ENCODE data around the gene ZBTB38.

Gene ZBTB38

DNA sequence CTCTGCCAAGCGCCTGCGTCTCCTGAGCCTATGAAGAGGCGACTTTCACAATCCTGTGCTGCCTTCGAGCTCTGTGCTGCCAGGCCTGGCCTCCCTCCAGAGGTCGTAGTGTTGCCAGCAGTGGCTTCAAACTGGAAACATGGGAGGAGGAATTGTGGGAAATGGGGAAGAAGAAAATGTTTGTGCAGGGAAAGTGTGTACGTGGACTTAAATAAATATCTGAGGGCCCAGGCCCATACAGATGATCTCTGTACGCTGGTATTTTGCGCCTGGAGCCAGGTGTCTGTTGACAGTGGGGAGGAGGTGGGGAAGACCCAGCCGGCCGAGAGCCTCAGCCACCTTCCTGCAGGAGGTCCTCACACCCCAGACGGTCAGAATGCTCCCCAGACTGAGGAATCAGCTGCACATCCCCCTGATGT lies 44.6 kb downstream of the ZBTB38 start:
- TF ChIP-seq, protein P1, sequence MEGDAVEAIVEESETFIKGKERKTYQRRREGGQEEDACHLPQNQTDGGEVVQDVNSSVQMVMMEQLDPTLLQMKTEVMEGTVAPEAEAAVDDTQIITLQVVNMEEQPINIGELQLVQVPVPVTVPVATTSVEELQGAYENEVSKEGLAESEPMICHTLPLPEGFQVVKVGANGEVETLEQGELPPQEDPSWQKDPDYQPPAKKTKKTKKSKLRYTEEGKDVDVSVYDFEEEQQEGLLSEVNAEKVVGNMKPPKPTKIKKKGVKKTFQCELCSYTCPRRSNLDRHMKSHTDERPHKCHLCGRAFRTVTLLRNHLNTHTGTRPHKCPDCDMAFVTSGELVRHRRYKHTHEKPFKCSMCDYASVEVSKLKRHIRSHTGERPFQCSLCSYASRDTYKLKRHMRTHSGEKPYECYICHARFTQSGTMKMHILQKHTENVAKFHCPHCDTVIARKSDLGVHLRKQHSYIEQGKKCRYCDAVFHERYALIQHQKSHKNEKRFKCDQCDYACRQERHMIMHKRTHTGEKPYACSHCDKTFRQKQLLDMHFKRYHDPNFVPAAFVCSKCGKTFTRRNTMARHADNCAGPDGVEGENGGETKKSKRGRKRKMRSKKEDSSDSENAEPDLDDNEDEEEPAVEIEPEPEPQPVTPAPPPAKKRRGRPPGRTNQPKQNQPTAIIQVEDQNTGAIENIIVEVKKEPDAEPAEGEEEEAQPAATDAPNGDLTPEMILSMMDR (IDR thresholded peaks at IDR 0.05; ENCODE audit: low read depth, low read length) = no peak
- Histone ChIP-seq H3K4me1 (peaks cover 15% of the 10 kb centered on the region), H3K4me3 (ENCODE audit: low read depth, low read length) (no peak overlapping the region), H3K36me3 (peaks cover 6% of the 10 kb centered on the region), H3K27me3 (no peaks in the 10 kb centered on the region), H3K9me3 (no peaks in the 10 kb centered on the region)
- DNase-seq = no peak

DNA sequence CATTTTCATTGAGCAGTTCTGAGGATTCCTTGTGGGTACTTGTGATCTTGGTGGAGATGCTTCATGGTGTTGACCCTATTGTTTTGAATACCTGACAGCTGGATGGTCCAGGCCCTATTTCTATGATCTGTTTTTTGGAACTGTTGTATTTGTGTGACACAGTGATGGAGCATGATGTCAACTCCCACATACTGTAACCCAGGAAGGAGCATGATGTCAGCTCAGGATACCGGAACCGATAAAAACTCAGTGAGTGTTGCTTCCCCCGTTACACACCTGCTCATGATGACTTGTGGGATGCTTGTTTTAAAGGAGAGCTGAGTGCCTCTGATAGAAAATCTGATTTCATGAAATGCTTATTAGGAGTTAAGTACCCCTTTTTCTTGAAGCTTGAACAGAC lies 45.1 kb downstream of the ZBTB38 start:
- TF ChIP-seq, protein P1 (IDR thresholded peaks at IDR 0.05; ENCODE audit: low read depth, low read length) = no peak
- Histone ChIP-seq H3K4me1 (peaks cover 15% of the 10 kb centered on the region), H3K9me3 (no peaks in the 10 kb centered on the region), H3K27me3 (no peaks in the 10 kb centered on the region), H3K4me3 (ENCODE audit: low read depth, low read length) (no peak overlapping the region), H3K36me3 (peaks cover 6% of the 10 kb centered on the region)
- no peak for DNase-seq

DNA sequence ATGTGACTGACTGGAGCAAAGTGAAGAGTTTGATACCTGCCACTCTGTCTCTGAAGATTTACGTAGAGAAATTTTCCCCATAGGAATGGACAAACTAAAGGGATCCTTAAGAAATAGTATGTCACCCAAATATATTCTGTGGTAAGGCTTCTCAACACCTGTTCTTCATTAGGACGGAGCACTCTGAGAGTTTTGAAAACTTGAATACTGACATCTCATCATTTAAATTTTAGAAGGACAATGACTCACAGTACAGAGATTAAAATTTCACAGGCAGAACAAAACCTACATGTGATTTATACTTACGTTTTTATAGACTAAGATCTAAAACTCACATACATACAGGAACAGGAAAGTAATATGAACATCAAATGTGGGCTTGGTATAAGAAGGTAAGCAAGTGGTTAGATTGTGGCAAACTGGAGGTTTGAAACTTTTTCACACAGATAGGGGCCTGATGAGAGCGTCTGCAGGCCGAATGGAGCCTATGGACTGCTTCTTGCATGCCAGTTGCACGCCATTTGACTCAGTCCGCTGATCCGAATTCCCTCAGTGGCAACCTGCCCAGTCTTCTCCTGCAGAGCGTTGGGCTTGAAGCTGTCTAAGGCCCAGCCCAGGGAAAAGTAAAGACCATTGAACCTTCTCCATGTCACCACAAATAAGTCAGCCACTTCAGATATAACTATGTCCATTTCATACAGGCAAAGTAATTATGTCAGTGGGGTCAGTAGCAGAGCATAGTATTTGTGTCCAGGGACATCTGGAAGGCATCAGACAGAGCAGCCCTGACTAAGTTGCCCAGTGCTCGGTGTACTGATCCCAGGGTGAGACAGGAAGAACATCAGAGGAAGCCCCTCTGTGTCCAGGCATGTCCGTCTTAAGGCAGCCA lies 45.7 kb downstream of the ZBTB38 start:
- H3K4me1 ChIP-seq = peaks cover 15% of the 10 kb centered on the region
- no peaks in the 10 kb centered on the region for H3K27me3 ChIP-seq
- H3K9me3 ChIP-seq = no peaks in the 10 kb centered on the region
- no peak overlapping the region for H3K4me3 ChIP-seq (ENCODE audit: low read depth, low read length)
- DNase-seq = no peak
- H3K36me3 ChIP-seq = peaks cover 6% of the 10 kb centered on the region
- TF ChIP-seq, protein P1 (IDR thresholded peaks at IDR 0.05; ENCODE audit: low read depth, low read length) = no peak

DNA sequence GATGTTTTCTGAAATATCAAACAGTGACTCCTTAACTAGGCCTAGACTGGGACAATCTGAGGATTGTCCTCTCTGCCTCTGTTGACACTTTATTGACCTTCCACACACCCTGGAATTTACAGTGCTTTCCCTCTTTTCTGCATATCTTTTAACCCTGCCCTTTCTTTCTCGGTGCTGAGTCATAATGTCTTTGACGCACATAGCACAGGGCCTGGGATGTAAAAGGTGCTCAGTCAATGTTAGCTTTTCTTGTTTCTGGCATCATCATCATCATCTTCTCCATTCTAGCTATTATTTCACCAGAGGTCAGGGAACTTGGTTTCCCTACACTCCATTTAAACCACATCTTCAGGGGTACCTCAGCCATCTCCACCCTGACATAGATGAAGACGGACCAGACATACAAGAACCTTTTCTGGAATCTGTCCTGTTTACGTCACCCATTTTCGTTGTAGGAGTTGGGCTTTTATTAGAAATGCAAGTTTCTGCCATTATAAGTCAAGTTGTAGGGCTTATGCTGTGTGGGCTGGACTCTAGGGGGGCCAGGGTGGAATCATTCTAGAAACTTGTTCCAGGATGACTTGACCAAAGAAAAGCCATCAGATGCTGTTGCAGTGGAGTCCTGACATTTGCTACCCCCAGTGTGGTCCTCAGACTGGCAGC lies 46.6 kb downstream of the ZBTB38 start:
- no peaks in the 10 kb centered on the region for H3K27me3 ChIP-seq
- DNase-seq = no peak
- no peak overlapping the region for H3K4me3 ChIP-seq (ENCODE audit: low read depth, low read length)
- TF ChIP-seq, protein P1 (IDR thresholded peaks at IDR 0.05; ENCODE audit: low read depth, low read length) = no peak
- H3K9me3 ChIP-seq = no peaks in the 10 kb centered on the region
- H3K4me1 ChIP-seq = peaks cover 14% of the 10 kb centered on the region
- H3K36me3 ChIP-seq = peaks cover 6% of the 10 kb centered on the region

DNA sequence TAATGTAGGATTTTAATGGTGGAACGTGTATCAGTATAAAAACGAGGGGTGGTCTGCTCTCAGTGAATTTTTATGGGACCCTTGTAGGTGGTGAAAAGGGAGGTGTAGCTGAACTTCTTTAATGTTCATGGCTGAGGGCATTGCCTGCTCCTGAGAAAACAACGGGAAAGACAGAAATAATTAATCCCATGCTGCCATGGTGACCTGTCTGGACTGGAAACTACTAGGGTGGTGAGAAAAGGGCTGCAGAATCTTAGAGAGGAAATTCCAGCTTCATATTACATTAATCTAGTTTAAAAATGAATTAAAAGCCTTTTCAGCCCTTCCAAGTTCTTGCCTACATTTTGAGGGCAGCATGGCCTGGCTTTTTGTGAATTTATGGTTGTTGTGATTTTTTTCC lies 47.6 kb downstream of the ZBTB38 start:
- TF ChIP-seq, protein P1 (IDR thresholded peaks at IDR 0.05; ENCODE audit: low read depth, low read length) = no peak
- Histone ChIP-seq H3K9me3 (no peaks in the 10 kb centered on the region), H3K27me3 (no peaks in the 10 kb centered on the region), H3K4me1 (peaks cover 5% of the 10 kb centered on the region), H3K4me3 (ENCODE audit: low read depth, low read length) (no peak overlapping the region), H3K36me3 (peaks cover 6% of the 10 kb centered on the region)
- DNase-seq = no peak
